K562 (cell line): ENCODE results near the gene BEST2. TPM values are rescaled to one million over a fixed set of nuclear protein-coding genes. Genes with fewer than 3 reads are reported as not detected.
A peak's percentile ranks its signal among the peaks of the same experiment; 100 is the strongest.

ENCODE experiments used
- BDP1 ChIP-seq: IDR thresholded peaks from 3 replicates; pipeline ENCODE4 v1.6.1; 2011; ENCODE audit not compliant: insufficient read length, insufficient read depth
- BRF1 ChIP-seq: IDR thresholded peaks from 3 replicates; pipeline ENCODE4 v1.6.1; 2011; ENCODE audit warnings: borderline replicate concordance, mild to moderate bottlenecking; ENCODE audit not compliant: insufficient read length; ENCODE audit errors: extremely low read depth
- ELF1 ChIP-seq: fragments of 200-800 bp; sonication (Bioruptor generic); IDR thresholded peaks from 2 replicates; pipeline ENCODE4 v1.6.1; 2016; ENCODE audit warnings: missing genetic modification characterization, missing compliant biosample characterization
- FOXK2 ChIP-seq, 2 experiments: fragments of 450-650 bp; IDR thresholded peaks in 1 of 2; conservative IDR thresholded peaks in 1 of 2; 2 replicates each; pipeline ENCODE4 v1.6.1; 2016; ENCODE audit warnings: low read depth in 2 of 2, mild to moderate bottlenecking in 1 of 2
- HIVEP1 ChIP-seq: fragments of 250-450 bp; sonication (Bioruptor Pico); IDR thresholded peaks from 2 replicates; pipeline ENCODE4 v1.4.0; 2020; ENCODE audit warnings: mild to moderate bottlenecking
- JUND ChIP-seq, 2 experiments: IDR thresholded peaks; 2 replicates in 1 of 2; 3 replicates in 1 of 2; pipeline ENCODE4 v1.6.1; 2011; ENCODE audit warnings: borderline replicate concordance in 2 of 2, low read depth in 2 of 2, low read length in 2 of 2, improper control_type of control experiment in 1 of 2, missing biosample characterization in 1 of 2, missing genetic modification characterization in 1 of 2, missing genetic modification reagents in 1 of 2
- KLF16 ChIP-seq: IDR thresholded peaks from 2 replicates; pipeline ENCODE4 v1.6.1; 2016; ENCODE audit warnings: antibody characterized with exemption
- L3MBTL2 ChIP-seq: fragments of 450-650 bp; IDR thresholded peaks from 2 replicates; pipeline ENCODE4 v1.6.1; 2016; ENCODE audit warnings: mild to moderate bottlenecking, moderate library complexity
- MEIS2 ChIP-seq: fragments of 450-650 bp; IDR thresholded peaks from 2 replicates; pipeline ENCODE4 v1.6.1; 2014; ENCODE audit warnings: mild to moderate bottlenecking; ENCODE audit not compliant: partially characterized antibody
- MNT ChIP-seq, 2 experiments: fragments of 450-650 bp; conservative IDR thresholded peaks; 2 replicates each; pipeline ENCODE4 v1.6.1; 2017; ENCODE audit warnings: mild to moderate bottlenecking in 2 of 2, moderate library complexity in 2 of 2
- NCOA6 ChIP-seq: fragments of 450-650 bp; IDR thresholded peaks from 2 replicates; pipeline ENCODE4 v1.6.1; 2017; ENCODE audit warnings: mild to moderate bottlenecking
- NFYB ChIP-seq: IDR thresholded peaks from 2 replicates; pipeline ENCODE4 v1.6.1; 2011; ENCODE audit warnings: mild to moderate bottlenecking, moderate library complexity; ENCODE audit not compliant: insufficient read length; ENCODE audit errors: extremely low read depth
- OTX1 ChIP-seq: fragments of 450-650 bp; formaldehyde crosslinking; IDR thresholded peaks from 2 replicates; pipeline ENCODE4 v1.4.0; 2022; ENCODE audit warnings: mild to moderate bottlenecking
- RBM25 ChIP-seq: fragments of 200-400 bp; formaldehyde crosslinking; IDR thresholded peaks from 2 replicates; pipeline ENCODE4 v1.6.1; 2018; ENCODE audit warnings: low read length, low read depth, moderate library complexity; ENCODE audit not compliant: severe bottlenecking
- SMARCA4 ChIP-seq: fragments of 450-650 bp; IDR thresholded peaks from 2 replicates; pipeline ENCODE4 v1.6.1; 2016
- TARDBP ChIP-seq: fragments of 450-650 bp; IDR thresholded peaks from 2 replicates; pipeline ENCODE4 v1.6.1; 2016
- THRA ChIP-seq: fragments of 450-650 bp; IDR thresholded peaks from 2 replicates; pipeline ENCODE4 v1.6.1; 2017; ENCODE audit warnings: mild to moderate bottlenecking, moderate library complexity
- ZNF436 ChIP-seq: fragments of 250-450, 450-650 bp; sonication (Bioruptor Pico); formaldehyde crosslinking; IDR thresholded peaks from 2 replicates; pipeline ENCODE4 v1.7.0; 2020; ENCODE audit warnings: mild to moderate bottlenecking
- ZNF561 ChIP-seq: fragments of 450-650 bp; formaldehyde crosslinking; conservative IDR thresholded peaks from 2 replicates; pipeline ENCODE4 v1.4.0; 2020; ENCODE audit warnings: mild to moderate bottlenecking, moderate library complexity
- polyA plus RNA-seq, 8 experiments: library from polyadenylated mRNA; depleted of rRNA in 4 of 8; stranded (reverse) in 5 of 8; unstranded in 3 of 8; fragments of >200 nt; fragmentation: Nextera tagmentation in 2 of 8; fragmentation: Illumina TruSeq in 1 of 8; extraction: Ambion mirVana in 2 of 8; extraction: Trizol in 1 of 8; gene quantifications; 2 replicates each; pipeline versions ENCODE4 v1.2.1 to v1.2.3, GENCODE V29; 2011 to 2014; ENCODE audit warnings: inconsistent platforms in 1 of 8, missing spikeins in 1 of 8
- total RNA-seq, 7 experiments: library from RNA; depleted of rRNA in 6 of 7; stranded (reverse); fragments of >200 nt in 6 of 7; fragmentation: Illumina TruSeq in 2 of 7; extraction: Trizol in 2 of 7; gene quantifications; 2 replicates each; pipeline versions ENCODE4 v1.2.1 to v1.2.3, GENCODE V29; 2011 to 2021; ENCODE audit warnings: low replicate concordance in 1 of 7
- TF ChIP-seq, protein P1 (sequence below): IDR thresholded peaks from 2 replicates; pipeline ENCODE4 v1.6.1; 2012; ENCODE audit warnings: low read depth, low read length, improper control_type of control experiment, borderline replicate concordance
- TF ChIP-seq, protein P2 (sequence below): sonication (generic); formaldehyde crosslinking; IDR thresholded peaks from 2 replicates; pipeline ENCODE4 v1.9.0; 2022; ENCODE audit warnings: mild to moderate bottlenecking, missing genetic modification reagents
- TF ChIP-seq, protein P3 (sequence below): sonication (generic); formaldehyde crosslinking; IDR thresholded peaks from 2 replicates; pipeline ENCODE4 v1.8.1; 2023; ENCODE audit warnings: mild to moderate bottlenecking, missing genetic modification reagents

BEST2 gene
- total and polyA plus RNA-seq, 9 of the 15 experiments (the other 6 are each of a cell fraction or from before 2014, with no cell fraction given) = not detected

GRCh38 chr19:12722566-12723380 is 28.8 kb upstream of the BEST2 start (continued):
- TF ChIP-seq MEIS2 = peak; percentile 7
- peak; percentile 62 for TF ChIP-seq JUND (IDR thresholded peaks at IDR 0.05; ENCODE audit: borderline replicate concordance, low read depth, low read length)
- no peak; the same call in 2 of the 3 replicates for TF ChIP-seq JUND (tag; IDR thresholded peaks at IDR 0.05; ENCODE audit: borderline replicate concordance, low read depth, low read length)
- TF ChIP-seq L3MBTL2 = peak; percentile 61; the same call in 1 of the 2 replicates
- TF ChIP-seq, protein P1, sequence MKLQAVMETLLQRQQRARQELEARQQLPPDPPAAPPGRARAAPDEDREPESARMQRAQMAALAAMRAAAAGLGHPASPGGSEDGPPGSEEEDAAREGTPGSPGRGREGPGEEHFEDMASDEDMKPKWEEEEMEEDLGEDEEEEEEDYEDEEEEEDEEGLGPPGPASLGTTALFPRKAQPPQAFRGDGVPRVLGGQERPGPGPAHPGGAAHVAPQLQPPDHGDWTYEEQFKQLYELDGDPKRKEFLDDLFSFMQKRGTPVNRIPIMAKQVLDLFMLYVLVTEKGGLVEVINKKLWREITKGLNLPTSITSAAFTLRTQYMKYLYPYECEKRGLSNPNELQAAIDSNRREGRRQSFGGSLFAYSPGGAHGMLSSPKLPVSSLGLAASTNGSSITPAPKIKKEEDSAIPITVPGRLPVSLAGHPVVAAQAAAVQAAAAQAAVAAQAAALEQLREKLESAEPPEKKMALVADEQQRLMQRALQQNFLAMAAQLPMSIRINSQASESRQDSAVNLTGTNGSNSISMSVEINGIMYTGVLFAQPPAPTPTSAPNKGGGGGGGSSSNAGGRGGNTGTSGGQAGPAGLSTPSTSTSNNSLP = no peak
- TF ChIP-seq THRA = no peak
- TF ChIP-seq HIVEP1 (CRISPR knock-in tag) = 0 out of 2 replicates have a peak, but pooled peaks have one; percentile 58
- no peak for TF ChIP-seq TARDBP
- TF ChIP-seq FOXK2 (conservative IDR thresholded peaks at IDR 0.05 in 1 of 2, IDR thresholded peaks at IDR 0.05 in 1 of 2; ENCODE audit: low read depth in 2 of 2) = peak; percentile 87 to 96
- TF ChIP-seq NFYB = peak; percentile 64
- peak; percentile 44; the same call in 1 of the 2 replicates for TF ChIP-seq KLF16
- TF ChIP-seq, protein P2, sequence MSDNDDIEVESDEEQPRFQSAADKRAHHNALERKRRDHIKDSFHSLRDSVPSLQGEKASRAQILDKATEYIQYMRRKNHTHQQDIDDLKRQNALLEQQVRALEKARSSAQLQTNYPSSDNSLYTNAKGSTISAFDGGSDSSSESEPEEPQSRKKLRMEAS (CRISPR knock-in tag) = peak; percentile 86
- TF ChIP-seq BRF1 = no peak
- TF ChIP-seq, protein P3, sequence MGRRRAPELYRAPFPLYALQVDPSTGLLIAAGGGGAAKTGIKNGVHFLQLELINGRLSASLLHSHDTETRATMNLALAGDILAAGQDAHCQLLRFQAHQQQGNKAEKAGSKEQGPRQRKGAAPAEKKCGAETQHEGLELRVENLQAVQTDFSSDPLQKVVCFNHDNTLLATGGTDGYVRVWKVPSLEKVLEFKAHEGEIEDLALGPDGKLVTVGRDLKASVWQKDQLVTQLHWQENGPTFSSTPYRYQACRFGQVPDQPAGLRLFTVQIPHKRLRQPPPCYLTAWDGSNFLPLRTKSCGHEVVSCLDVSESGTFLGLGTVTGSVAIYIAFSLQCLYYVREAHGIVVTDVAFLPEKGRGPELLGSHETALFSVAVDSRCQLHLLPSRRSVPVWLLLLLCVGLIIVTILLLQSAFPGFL (CRISPR knock-in tag) = 0 out of 2 replicates have a peak, but pooled peaks have one; percentile 81
- TF ChIP-seq RBM25 = peak; percentile 3
- no peak for TF ChIP-seq BDP1
- TF ChIP-seq SMARCA4 = 0 out of 2 replicates have a peak, but pooled peaks have one; percentile 36
- 0 out of 2 replicates have a peak, but pooled peaks have one; percentile 50 for TF ChIP-seq OTX1 (CRISPR knock-in tag)
- TF ChIP-seq ELF1 = peak; percentile 69
- peak; percentile 94 to 97 for TF ChIP-seq MNT (conservative IDR thresholded peaks at IDR 0.05)
- no peak for TF ChIP-seq ZNF436 (CRISPR knock-in tag)
- TF ChIP-seq NCOA6 = no peak
- TF ChIP-seq ZNF561 (CRISPR knock-in tag) = no peak
